NCI-H1092 (cell line): ENCODE measurements around the gene FRMD1.

ENCODE experiments used
- DNase-seq: peaks from one replicate; lab custom pipeline; 2025; lab: John Stamatoyannopoulos, UW

The FRMD1 gene

DNA sequence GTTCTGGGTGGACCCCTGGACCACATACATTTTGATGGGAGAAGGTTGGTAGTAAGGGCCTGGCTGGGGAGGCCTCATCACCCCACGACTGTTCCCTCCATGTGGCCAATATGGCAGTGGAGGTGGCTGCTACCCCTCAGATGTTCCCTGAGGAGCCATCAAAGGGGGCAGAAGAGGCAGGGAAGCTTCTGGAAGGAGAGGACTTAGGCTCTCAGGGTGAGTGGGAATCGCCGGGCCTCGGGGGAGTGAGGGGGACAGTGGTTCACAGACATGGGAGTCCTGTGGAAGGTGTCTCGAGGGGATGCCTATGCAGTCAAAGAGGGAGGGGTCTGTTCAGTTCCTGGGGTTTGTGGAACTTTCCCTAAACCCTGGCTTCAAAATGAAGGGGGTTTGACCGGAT, 32.9 kb upstream of the FRMD1 start:
- no peak for DNase-seq

DNA sequence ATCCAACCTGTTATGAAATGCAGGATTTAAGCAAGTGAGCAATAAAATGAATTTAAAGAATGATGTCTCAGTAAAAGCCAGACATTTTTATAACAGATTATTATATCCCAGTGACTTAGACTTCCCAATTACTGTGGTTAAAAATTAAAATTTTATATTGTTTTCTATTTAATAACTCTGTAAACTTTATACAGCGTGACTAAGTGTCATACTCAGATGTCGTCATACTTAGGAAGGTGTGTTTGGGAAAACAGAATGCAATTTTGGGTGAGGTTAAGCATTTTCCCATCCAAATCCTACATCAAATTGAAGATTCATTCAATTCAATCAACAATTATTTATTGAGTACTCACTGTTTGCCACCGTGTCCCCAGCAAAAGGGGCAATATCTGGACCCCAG, 31.4 kb upstream of the FRMD1 start:
- DNase-seq = no peak

- DNase-seq = no peak
These were observed 30.2 kb upstream of the FRMD1 start for GRCh38 chr6:168109171-168109570.

GRCh38 chr6:168107191-168107983, 28.4 kb upstream of the FRMD1 start:
- DNase-seq = peak; percentile 39

DNA sequence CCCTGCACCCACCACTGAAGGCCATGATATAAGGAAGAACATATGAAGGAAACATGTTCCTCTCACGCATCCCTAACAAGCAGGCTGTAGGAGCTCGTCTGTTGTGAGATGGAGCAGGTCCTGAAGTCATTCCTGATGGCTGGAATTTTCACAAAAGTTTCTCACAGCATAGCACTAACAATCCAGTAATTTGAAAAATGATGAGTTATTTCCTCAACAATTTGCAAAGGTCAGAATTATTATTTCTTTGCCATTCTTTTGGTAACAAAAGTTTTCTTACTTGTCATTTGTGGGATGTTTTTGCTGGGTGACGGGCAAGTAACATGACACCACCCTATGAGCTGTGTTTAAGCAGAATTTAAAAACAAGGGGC, 27.6 kb upstream of the FRMD1 start:
- no peak for DNase-seq

DNA sequence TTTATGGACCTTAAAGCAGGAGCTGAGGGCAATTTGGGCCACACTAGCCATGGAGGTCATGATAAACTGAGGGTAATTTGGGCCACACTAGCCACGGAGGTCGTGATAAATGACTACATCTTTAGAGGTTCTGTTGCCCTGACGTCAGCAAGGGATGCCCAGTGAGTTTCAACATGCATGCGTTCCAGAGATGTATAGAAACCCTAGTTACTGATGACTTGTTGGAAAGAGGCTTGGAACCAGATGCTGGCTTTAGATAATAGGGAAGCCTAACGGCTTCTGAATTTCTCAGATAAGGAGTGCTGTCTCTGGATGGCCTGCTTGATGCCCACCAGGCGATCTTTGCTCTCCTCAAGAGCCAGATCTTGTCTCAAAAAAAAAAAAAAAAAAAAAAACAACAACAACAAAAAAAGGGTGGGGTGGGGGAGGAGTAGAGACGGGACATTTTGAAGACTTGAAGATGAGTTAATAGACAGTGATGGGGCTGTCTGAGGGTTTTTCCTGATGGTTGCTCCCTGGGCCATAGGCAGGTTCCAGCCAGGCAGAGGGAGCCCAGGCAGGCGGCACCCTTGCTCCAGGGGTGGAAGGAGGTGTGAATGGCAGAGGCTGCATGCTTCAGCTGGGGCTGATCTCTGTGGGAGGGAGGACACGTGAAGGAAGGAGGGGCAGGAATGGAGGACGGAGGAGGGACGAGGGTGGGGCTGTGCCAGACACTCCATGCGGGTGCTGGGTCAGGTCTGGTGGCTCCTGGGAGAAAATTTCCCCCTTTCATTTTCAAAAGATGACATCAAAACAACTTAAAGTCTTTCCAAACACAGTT, 27.0 kb upstream of the FRMD1 start:
- DNase-seq = no peak

DNA sequence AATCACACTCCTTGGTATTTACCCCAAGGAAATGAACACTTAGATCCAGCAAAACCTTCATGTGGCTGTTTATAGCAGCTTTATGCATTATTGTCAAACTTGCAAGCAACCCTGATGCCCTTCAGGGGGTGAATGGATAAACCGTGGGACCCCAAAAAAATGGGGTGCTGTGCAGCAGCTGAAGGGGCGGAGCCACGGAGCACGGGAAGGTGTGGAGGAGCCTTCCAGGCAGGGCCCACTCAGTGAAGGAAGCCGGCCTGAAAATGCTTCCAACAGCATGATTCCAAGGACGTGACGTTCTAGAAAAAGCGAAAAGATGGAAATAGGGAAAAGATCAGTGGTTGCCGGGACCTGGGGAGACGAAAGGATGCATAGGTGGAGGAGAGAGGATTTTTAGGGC, 25.6 kb upstream of the FRMD1 start:
- no peak for DNase-seq

- DNase-seq = peak; percentile 37
These were observed 24.2 kb upstream of the FRMD1 start for GRCh38 chr6:168103050-168103830.

DNA sequence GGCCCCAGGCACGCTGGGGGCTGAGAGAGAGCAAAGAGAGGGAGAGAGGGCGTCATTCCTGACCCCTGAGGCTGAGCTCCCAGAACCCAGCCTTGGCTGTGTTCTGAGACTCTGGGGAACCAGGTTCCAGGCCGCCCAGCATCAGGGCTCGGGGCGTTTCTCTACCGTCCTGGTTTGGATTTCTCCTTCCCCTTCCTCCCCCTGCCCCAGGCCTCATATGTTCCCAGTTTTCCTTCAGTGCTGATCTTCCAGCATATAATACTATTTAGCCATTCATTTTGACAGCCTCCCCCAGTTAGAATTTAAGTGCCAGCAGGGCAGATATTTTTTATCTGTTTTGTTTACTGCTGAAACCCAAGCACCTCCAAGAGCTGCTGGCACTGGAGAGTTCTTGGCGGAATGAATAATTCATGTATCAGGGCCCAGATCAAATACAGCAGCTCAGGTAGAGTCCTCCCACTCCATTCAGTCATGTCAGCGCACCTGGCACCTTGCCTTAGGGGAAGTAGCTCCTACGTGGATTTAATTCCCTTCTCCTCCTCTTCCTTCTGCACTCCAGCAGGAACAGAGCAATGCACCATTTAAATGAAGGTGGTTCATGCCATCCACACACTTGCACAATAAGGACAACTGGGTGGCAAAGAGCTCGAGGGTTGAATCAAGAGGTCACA, 23.4 kb upstream of the FRMD1 start:
- peak; percentile 80 for DNase-seq

GRCh38 chr6:168101590-168102314, 22.7 kb upstream of the FRMD1 start:
- no peak for DNase-seq

DNA sequence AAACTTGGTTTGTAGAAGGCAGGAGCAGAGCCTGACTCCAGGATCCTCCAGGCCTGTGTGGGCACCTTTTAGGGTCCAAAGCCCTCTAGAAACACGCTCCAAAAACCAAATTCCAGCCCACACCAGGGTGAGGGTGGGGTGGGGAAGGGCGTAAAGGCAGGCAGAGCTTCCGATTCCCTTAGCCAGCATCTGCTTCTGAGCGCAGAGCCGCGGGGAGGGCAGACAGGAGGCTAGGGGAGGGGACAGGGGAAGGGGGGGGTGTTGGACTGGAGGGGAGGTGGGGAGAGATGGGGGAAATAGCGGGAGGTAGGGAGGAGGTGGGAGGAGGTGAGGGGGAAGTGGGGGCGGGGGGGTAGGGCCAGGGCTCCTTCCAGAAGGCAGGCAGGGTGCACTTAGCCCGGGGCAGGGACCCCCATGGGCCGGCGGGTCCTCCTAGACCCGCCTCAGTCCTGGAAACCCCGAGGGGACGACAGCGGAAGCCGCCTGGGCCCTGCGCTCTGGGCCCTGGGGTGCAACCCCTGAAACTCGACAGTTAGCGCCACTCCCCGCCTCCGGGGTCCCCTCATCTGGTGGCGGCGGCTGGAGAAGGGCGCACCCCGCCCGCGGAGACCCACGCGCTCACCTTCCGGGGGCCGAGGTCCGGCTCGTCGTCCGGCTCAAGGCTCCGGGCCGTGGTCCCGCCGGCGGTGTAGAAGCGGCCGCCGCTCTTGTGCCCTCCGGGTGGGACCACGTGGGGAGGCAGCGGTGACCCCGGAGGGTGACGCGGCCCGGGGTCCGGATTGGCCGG, 22.0 kb upstream of the FRMD1 start:
- no peak for DNase-seq

DNA sequence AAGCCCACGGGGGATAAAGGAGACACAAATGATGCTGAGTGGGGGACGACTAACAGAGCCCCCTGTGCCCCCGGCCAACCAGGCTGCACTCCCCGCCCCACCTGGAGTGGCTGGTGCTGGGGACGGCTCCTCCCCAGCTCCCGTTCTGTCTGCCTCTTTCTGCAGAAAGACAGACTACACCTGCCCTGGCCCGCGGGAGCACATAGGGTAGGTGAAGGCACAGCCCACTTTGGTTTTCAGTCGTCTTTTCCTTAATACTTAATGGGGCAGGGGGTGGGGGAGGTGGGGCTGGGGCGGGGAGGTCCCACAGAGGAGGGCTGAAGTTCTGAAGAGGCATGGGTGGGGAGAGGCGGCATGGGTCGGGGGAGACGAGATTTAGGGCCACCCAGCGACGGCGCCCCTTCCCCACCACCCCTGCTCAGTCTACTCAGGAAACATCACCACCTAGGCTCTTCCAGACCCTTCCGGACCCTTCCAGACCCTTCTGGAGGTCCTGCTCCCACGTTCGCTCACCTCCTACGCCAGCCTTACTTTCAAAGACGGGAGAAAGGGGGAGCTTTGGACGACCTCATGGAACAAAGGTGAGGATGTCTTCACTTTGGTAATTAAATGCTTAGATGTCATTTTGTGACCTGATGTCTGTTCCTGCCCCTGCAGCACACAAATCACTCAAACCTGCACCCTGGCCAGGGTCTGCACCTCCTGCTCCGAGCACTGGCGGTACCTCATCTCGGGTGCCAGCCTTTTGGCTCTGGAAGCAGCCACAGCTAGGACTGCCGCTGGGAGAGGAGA, 21.2 kb upstream of the FRMD1 start:
- no peak for DNase-seq

DNA sequence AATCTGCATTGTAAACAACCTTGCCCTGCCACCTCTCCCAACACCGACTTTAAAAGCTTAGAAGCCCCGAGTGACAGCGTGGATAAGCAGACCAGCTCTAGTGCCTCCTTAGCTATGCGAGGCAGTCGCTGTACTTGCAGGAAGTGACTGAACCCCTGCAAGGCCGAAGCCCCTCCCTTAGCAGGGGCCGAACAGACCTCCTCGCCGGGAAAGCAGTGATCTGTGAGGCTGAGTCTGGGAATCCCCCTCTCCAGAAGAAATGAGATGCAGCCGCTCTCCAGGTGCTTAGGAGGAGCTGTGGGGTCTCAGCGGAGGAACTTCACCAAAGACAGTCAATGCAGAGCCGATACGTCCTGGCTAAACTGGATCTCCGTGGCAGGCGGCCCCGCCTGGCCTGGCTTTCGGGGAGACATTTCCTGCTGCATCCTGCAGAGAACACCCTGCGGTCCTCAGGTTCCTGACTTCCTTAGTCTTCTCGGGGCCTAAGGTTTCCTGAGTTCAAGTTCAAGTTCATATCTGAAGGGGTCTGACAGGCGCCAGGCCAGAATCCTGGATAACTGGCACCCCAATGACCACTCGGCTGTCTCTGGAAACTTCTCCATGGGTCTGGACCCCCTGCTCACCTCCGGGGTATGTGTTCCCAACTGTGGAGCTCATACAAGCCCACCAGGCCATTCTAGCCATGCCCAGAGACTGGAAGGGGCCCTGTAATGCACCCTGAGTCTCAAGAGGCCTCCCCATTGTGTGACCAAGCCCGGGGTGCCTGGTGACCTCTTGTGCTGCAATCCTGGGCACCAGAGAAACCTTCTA, 20.4 kb upstream of the FRMD1 start:
- no peak for DNase-seq

DNA sequence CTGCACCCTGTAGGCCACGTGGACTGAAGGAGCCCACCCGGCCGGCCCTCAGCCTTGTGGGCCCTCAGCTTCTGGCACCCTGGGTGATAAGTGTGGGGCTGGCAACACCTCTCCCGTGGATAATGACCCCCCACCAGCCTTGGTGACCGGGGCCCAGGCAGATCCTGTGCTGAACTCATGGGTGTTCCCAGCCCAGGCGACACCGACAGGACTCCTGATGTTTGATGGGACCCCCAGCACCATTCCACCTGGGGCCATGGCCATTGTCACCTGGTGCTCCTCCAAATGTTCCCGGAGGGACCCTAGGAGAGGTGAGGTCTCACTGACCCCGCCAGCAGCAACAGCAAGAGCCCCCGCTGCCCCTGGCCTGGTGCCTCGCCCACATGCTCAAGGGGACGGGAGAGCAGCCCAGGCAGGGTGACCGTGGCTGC, 19.4 kb upstream of the FRMD1 start:
- DNase-seq = no peak

- DNase-seq = peak; percentile 54
These were observed 18.8 kb upstream of the FRMD1 start for GRCh38 chr6:168097621-168098430.

DNA sequence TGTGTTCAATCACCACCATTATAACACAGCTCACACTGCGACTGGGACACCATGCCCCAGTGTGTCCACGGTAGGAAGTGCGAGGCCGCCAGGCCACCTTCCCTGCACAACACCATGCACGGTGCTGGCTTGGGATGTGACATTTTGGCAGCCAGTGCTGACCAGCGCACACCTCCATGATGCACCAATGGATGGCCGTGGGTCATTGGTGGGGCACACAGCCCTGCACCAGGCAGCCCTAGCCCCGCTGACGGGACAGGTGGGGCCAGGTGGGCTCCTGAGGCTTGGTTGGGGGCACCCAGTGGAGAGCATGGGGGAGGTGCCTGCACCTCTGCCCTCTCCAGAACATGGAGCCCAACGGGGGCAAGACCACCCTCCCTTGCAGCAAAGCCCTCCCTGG, 18.2 kb upstream of the FRMD1 start:
- no peak for DNase-seq

DNA sequence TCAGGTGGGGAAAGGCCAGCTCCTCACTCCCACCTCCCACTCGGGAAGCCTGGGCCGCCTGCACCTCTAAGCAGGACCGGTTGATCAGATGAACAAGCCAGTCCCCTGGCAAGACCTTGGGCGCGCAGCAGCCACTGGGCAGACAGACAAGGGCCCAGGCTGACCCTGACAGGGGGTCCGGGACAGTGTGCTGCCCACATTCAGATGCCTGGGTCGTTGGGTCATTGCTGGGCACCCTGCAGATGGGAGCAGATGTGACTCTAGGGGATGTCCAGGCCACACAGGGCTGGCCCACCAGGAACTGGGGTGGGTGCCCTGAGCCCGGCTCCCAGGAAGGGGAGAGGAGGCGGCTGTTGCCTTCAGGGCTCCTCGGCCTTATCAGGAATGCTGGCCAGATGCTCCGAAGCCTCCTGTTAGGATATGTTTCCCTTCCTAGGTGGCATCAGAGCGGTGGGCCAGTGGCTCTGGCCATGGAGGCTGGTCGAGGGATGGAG, 17.3 kb upstream of the FRMD1 start:
- DNase-seq = no peak

GRCh38 chr6:168095716-168096250, 16.8 kb upstream of the FRMD1 start:
- no peak for DNase-seq
